T-cell (primary cell): ENCODE results near the gene NPTX1. TPM values are rescaled to one million over a fixed set of nuclear protein-coding genes. Genes with fewer than 3 reads are reported as not detected.
"Not testable (repeated sequence)": the region's sequence is repeated elsewhere in the genome, so short reads cannot be mapped to it uniquely, and the experiment has no call there.

ENCODE experiments used
- ATAC-seq, 4 experiments: fragments of 200-7000 bp in 3 of 4; fragments of 150-1000 bp in 1 of 4; cut with Tn5 transposase; replicated peaks in 1 of 4; 1 replicate in 3 of 4; 2 replicates in 1 of 4; pipeline ENCODE4 v1.10.0; 2021; ENCODE audit warnings: moderate library complexity in 3 of 4, mild to moderate bottlenecking in 2 of 4, moderate number of reproducible peaks in 1 of 4
- CTCF ChIA-PET, 2 donors: fragments of 300-600 bp; sonication (Branson Sonifier 250); formaldehyde crosslinking; loops; one replicate each; lab custom pipeline; 2022; ENCODE audit warnings: antibody characterized with exemption in 2 of 2; lab: Charles Lee
- POLR2A ChIA-PET, 2 donors: fragments of 300-600 bp; sonication (Branson Sonifier 250); formaldehyde crosslinking; loops; one replicate each; lab custom pipeline; 2022; ENCODE audit warnings: antibody characterized with exemption in 2 of 2; lab: Charles Lee
- DNase-seq, 35 experiments: peaks; one replicate each; pipeline versions ENCODE4 v3.0.0 to v3.0.0-alpha.2; 2013 to 2023
- H3K27ac ChIP-seq: one replicate; pipeline ENCODE4 v1.5.1; 2013; ENCODE audit warnings: low read length
- H3K27me3 ChIP-seq, 2 experiments: replicated peaks in 1 of 2; 1 replicate in 1 of 2; 2 replicates in 1 of 2; pipeline versions ENCODE4 v1.6.1 to v1.7.0; 2013; ENCODE audit warnings: low read length in 1 of 2, mixed read lengths in 1 of 2; ENCODE audit not compliant: control insufficient read depth in 2 of 2, insufficient read depth in 2 of 2; ENCODE audit errors: extremely low read depth in 1 of 2
- H3K36me3 ChIP-seq, 2 donors: 1 replicate in 1 of 2; 2 replicates in 1 of 2; pipeline versions ENCODE4 v1.6.1 to v1.7.0; 2013; ENCODE audit warnings: low read length in 1 of 2; ENCODE audit not compliant: control insufficient read depth in 2 of 2, insufficient read depth in 1 of 2; ENCODE audit errors: extremely low read depth in 1 of 2
- H3K4me1 ChIP-seq, 2 experiments: 1 replicate in 1 of 2; 2 replicates in 1 of 2; pipeline versions ENCODE4 v1.6.1 to v1.7.0; 2013; ENCODE audit warnings: low read length in 2 of 2, mixed read lengths in 1 of 2; ENCODE audit not compliant: insufficient read depth in 2 of 2, control insufficient read depth in 1 of 2; ENCODE audit errors: extremely low read depth in 1 of 2
- H3K4me3 ChIP-seq, 2 donors: 1 replicate in 1 of 2; 2 replicates in 1 of 2; pipeline versions ENCODE4 v1.5.1 to v1.7.0; 2013; ENCODE audit warnings: mild to moderate bottlenecking in 2 of 2, low read length in 1 of 2, moderate library complexity in 1 of 2; ENCODE audit not compliant: control insufficient read depth in 1 of 2; ENCODE audit errors: extremely low read depth in 1 of 2
- H3K9me3 ChIP-seq: 2 replicates; pipeline ENCODE4 v1.7.0; 2013
- H3K27ac Mint-ChIP-seq, 2 donors: one replicate each; pipeline ENCODE4 v1.8.0; 2020 to 2021; ENCODE audit warnings: mild to moderate bottlenecking in 2 of 2, mixed read lengths in 2 of 2
- H3K27me3 Mint-ChIP-seq, 2 donors: one replicate each; pipeline ENCODE4 v1.8.0; 2021 to 2022; ENCODE audit warnings: mixed read lengths in 2 of 2
- H3K36me3 Mint-ChIP-seq: one replicate; pipeline ENCODE4 v1.8.0; 2021; ENCODE audit warnings: mixed read lengths
- H3K4me1 Mint-ChIP-seq, 3 donors: one replicate each; pipeline ENCODE4 v1.8.0; 2020 to 2022; ENCODE audit warnings: mixed read lengths in 3 of 3, mild to moderate bottlenecking in 1 of 3
- H3K4me3 Mint-ChIP-seq, 3 donors: one replicate each; pipeline ENCODE4 v1.8.0; 2020 to 2022; ENCODE audit warnings: mild to moderate bottlenecking in 3 of 3, mixed read lengths in 3 of 3, moderate library complexity in 3 of 3
- H3K9me3 Mint-ChIP-seq, 3 donors: one replicate each; pipeline ENCODE4 v1.8.0; 2020 to 2022; ENCODE audit warnings: mixed read lengths in 3 of 3
- WGBS: methylation state at CpG from one replicate; pipeline ENCODE4 v1.1.5; 2013; ENCODE audit warnings: missing lambda C conversion rate; ENCODE audit not compliant: insufficient coverage; 5-methylcytosine and 5-hydroxymethylcytosine counted together
- total RNA-seq, 35 experiments: library from RNA in 6 of 35; stranded (reverse) in 6 of 35; fragments of 120-200 nt in 1 of 35; gene quantifications; one replicate each; pipeline versions ENCODE4 v1.2.1 to v1.2.4 and lab custom pipeline; 2013 to 2026

NPTX1 gene
- total RNA-seq, 5 donors from 2014 or later (not counting 1 experiment from before 2014, with no cell fraction given) = 0.13 to 0.67 (median 0.33) TPM

DNA sequence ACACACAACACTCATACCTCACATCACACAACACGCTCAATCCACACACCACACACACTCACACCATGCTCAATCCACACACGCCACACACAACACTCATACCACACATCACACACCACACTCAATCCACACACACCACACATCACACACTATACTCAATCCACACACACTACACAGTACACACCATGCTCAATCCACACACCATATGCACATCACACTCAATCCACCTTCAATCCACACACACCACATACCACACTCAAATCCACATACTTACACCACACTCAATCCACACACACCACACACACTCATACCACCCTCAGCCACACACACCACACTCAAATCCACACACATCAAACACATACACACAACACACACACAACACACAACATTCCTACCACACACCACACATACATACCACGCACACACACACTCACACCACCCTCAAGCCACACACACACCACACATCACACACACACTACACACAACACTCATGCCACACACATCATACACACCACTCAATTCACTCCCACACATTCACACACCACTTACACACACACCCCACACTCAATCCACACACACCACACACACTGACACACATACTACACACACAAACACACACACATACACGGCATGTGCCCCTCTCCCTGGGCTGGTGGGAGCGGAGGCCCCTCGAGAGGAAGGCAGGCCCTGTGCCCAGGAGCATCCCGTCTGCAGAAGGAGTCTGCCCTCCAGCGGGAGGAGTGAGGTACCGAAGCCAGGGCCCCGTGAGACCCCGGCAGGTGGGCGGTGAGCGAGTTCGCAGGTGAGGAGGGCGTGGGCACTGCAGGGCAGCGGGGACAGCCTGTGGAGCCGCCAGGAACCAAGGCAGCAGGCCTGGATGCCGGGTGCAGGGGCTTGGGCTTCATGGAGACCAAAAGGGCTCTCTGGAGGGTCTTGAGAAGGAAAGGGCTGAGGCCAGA, 35.1 kb upstream of the NPTX1 start:
- H3K27ac Mint-ChIP-seq = no peak overlapping the region
- Histone ChIP-seq H3K36me3 (no peaks in the 10 kb centered on the region), H3K4me3 (no peak overlapping the region), H3K27ac (no peak overlapping the region), H3K9me3 (no peaks in the 10 kb centered on the region), H3K4me1 (no peaks in the 10 kb centered on the region), H3K27me3 (peaks cover 0 to 60% of the 10 kb centered on the region in 2 experiments)
- ATAC-seq (no peak), DNase-seq (no peak)
- 57% methylated on average over 12 of the region's 18 CpGs for WGBS
- H3K27me3 Mint-ChIP-seq = peaks cover 7 to 15% of the 10 kb centered on the region in 2 donors
- ChIA-PET CTCF (no interaction called here), POLR2A (no interaction called here)
- H3K4me1 Mint-ChIP-seq = no peaks in the 10 kb centered on the region
- H3K36me3 Mint-ChIP-seq = no peaks in the 10 kb centered on the region
- no peaks in the 10 kb centered on the region for H3K9me3 Mint-ChIP-seq
- no peak overlapping the region for H3K4me3 Mint-ChIP-seq

DNA sequence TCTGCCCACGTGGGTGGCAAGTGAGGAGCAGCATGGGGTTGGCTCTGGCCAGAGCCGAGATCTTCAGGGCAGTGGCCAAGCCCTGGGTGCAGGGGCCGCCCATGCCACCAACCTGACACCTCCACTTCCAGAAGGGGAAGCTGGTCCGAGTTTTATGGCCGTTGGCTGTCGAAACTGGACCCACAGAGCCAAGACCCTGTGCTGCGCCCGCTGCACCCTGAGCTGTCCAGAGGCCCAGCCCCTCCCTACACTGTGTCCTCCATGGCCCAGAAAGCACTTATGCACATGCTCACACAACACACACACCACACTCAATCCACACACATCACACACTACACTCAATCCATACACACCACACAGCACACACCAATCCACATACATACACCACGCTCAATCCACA, 34.4 kb upstream of the NPTX1 start:
- Histone ChIP-seq H3K27ac (no peak overlapping the region), H3K27me3 (peaks cover 0 to 58% of the 10 kb centered on the region in 2 experiments), H3K4me3 (no peak overlapping the region), H3K36me3 (no peaks in the 10 kb centered on the region), H3K9me3 (no peaks in the 10 kb centered on the region), H3K4me1 (no peaks in the 10 kb centered on the region)
- Mint-ChIP-seq H3K36me3 (no peaks in the 10 kb centered on the region), H3K27ac (no peak overlapping the region), H3K4me1 (no peaks in the 10 kb centered on the region), H3K27me3 (peaks cover 7 to 14% of the 10 kb centered on the region in 2 donors), H3K9me3 (no peaks in the 10 kb centered on the region), H3K4me3 (no peak overlapping the region)
- POLR2A ChIA-PET = no interaction called here
- no peak for ATAC-seq
- no peak for DNase-seq
- CTCF ChIA-PET = no interaction called here
- 63% methylated on average over 7 of the region's 9 CpGs for WGBS

GRCh38 chr17:80510132-80510531, 33.7 kb upstream of the NPTX1 start:
- 60% methylated on average over 14 of the region's 14 CpGs for WGBS
- ATAC-seq (no peak), DNase-seq (no peak)
- Histone ChIP-seq H3K36me3 (no peaks in the 10 kb centered on the region), H3K27ac (no peak overlapping the region), H3K4me1 (no peaks in the 10 kb centered on the region), H3K27me3 (peaks cover 0 to 63% of the 10 kb centered on the region in 2 experiments), H3K9me3 (no peaks in the 10 kb centered on the region), H3K4me3 (no peak overlapping the region)
- H3K4me3 Mint-ChIP-seq = no peak overlapping the region
- H3K27ac Mint-ChIP-seq = no peak overlapping the region
- no peaks in the 10 kb centered on the region for H3K36me3 Mint-ChIP-seq
- no peaks in the 10 kb centered on the region for H3K4me1 Mint-ChIP-seq
- CTCF ChIA-PET = no interaction called here
- peaks cover 7 to 12% of the 10 kb centered on the region in 2 donors for H3K27me3 Mint-ChIP-seq
- POLR2A ChIA-PET = no interaction called here
- no peaks in the 10 kb centered on the region for H3K9me3 Mint-ChIP-seq

GRCh38 chr17:80509311-80509710, 32.9 kb upstream of the NPTX1 start:
- H3K27me3 ChIP-seq = peaks cover 0 to 67% of the 10 kb centered on the region in 2 experiments
- no peaks in the 10 kb centered on the region for H3K4me1 Mint-ChIP-seq

DNA sequence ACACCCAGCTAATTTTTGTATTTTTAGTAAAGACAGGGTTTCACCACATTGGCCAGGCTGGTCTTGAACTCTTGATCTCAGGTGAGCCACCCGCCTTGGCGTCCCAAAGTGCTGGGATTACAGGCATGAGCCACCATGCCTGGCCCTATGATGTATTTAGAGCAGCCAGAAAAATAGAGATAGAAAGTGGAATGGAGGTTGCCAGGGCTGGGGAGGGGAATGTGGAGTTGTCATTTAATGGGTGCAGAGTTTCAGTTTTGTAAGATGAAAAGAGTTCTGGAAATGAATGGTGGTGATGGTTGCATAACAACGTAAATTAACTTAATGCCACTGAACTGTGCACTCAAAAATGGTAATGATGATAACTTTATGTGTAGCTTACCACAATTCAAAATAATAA, 31.6 kb upstream of the NPTX1 start:
- ATAC-seq (no peak), DNase-seq (no peak)
- H3K4me1 ChIP-seq = no peaks in the 10 kb centered on the region
- no peak overlapping the region for H3K4me3 ChIP-seq
- no peak overlapping the region for H3K4me3 Mint-ChIP-seq
- H3K27ac ChIP-seq = no peak overlapping the region
- H3K27me3 ChIP-seq = peaks cover 0 to 63% of the 10 kb centered on the region in 2 experiments
- H3K36me3 Mint-ChIP-seq = no peaks in the 10 kb centered on the region
- WGBS = 95% methylated on average over 2 of the region's 3 CpGs
- H3K36me3 ChIP-seq = no peaks in the 10 kb centered on the region
- no peaks in the 10 kb centered on the region for H3K9me3 ChIP-seq
- CTCF ChIA-PET = no interaction called here
- POLR2A ChIA-PET = no interaction called here
- H3K4me1 Mint-ChIP-seq = no peaks in the 10 kb centered on the region
- H3K27ac Mint-ChIP-seq = no peak overlapping the region
- H3K9me3 Mint-ChIP-seq = no peaks in the 10 kb centered on the region
- peaks cover 13 to 14% of the 10 kb centered on the region in 2 donors for H3K27me3 Mint-ChIP-seq

More at GRCh38 chr17:80509311-80509710, 32.9 kb upstream of the NPTX1 start:
- H3K4me3 ChIP-seq = no peak overlapping the region
- no peak overlapping the region for H3K27ac ChIP-seq
- no peaks in the 10 kb centered on the region for H3K36me3 Mint-ChIP-seq
- ATAC-seq (no peak), DNase-seq (no peak)
- ChIA-PET POLR2A (no interaction called here), CTCF (no interaction called here)
- no peak overlapping the region for H3K4me3 Mint-ChIP-seq
- peaks cover 8 to 16% of the 10 kb centered on the region in 2 donors for H3K27me3 Mint-ChIP-seq
- H3K27ac Mint-ChIP-seq = no peak overlapping the region
- 83% methylated on average over 2 of the region's 8 CpGs for WGBS
- H3K9me3 ChIP-seq = no peaks in the 10 kb centered on the region
- no peaks in the 10 kb centered on the region for H3K9me3 Mint-ChIP-seq
- H3K36me3 ChIP-seq = no peaks in the 10 kb centered on the region
- no peaks in the 10 kb centered on the region for H3K4me1 ChIP-seq

DNA sequence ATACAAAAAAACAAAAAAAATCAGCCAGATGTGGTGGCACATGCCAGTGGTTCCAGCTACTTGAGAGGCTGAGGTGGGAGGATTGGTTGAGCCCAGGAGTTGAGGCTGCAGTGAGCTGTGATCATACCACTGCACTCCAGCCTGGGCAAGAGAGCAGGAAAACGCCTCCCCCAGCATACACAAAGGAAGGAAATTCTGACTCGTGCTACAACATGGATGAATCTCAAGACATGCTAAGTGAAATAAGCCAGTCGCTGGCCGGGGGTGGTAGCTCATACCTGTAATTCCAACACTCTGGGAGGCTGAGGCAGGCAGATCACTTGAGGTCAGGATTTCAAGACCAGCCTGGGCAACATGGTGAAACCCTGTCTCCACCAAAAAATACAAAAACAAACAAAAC, 30.8 kb upstream of the NPTX1 start:
- H3K4me1 ChIP-seq, H3K36me3 Mint-ChIP-seq, H3K4me3 Mint-ChIP-seq, H3K27ac ChIP-seq, H3K27ac Mint-ChIP-seq, POLR2A ChIA-PET, H3K4me3 ChIP-seq, H3K36me3 ChIP-seq, H3K9me3 Mint-ChIP-seq, H3K9me3 ChIP-seq, DNase-seq, H3K4me1 Mint-ChIP-seq, ATAC-seq, CTCF ChIA-PET: not testable (repeated sequence)
- H3K27me3 Mint-ChIP-seq = peaks cover 14 to 17% of the 10 kb centered on the region in 2 donors
- peaks cover 0 to 66% of the 10 kb centered on the region in 2 experiments for H3K27me3 ChIP-seq
- WGBS = 41% methylated on average over 3 of the region's 4 CpGs
